SU-DHL-6 (cell line): ENCODE data around the gene ELP1.

Experiments
- H2AFZ ChIP-seq: fragments of 200-600 bp; sonication (generic); 2 replicates; pipeline ENCODE4 v1.6.1; 2014; ENCODE audit warnings: low read depth, mild to moderate bottlenecking, moderate library complexity, mixed read lengths, antibody characterized with exemption, low read length; ENCODE audit not compliant: severe bottlenecking
- H3F3A ChIP-seq: fragments of 200-600 bp; shearing (Covaris generic); 2 replicates; pipeline ENCODE4 v1.6.0; 2016; ENCODE audit warnings: antibody characterized with exemption, mild to moderate bottlenecking; ENCODE audit not compliant: insufficient read depth
- H3K27ac ChIP-seq: fragments of 200-600 bp; sonication (generic); 2 replicates; pipeline ENCODE4 v1.5.1; 2016; ENCODE audit warnings: low read depth, mild to moderate bottlenecking, low read length, moderate library complexity, mixed read lengths
- H3K27me3 ChIP-seq: fragments of 200-600 bp; sonication (generic), shearing (Covaris generic); 2 replicates; pipeline ENCODE4 v1.6.0; 2014; ENCODE audit warnings: mild to moderate bottlenecking, low read length
- H3K36me3 ChIP-seq: fragments of 200-600 bp; sonication (generic); 2 replicates; pipeline ENCODE4 v1.6.1; 2014; ENCODE audit warnings: mild to moderate bottlenecking, low read length, mixed read lengths
- H3K4me2 ChIP-seq: fragments of 300-600, 200-600 bp; shearing (Covaris generic), sonication (generic); 2 replicates; pipeline ENCODE4 v1.6.0; 2014; ENCODE audit warnings: low read length, low read depth, mild to moderate bottlenecking; ENCODE audit not compliant: poor library complexity, severe bottlenecking
- H3K4me3 ChIP-seq: fragments of 200-600 bp; sonication (generic); 2 replicates; pipeline ENCODE4 v1.5.1; 2014; ENCODE audit warnings: antibody characterized with exemption, low read length, mild to moderate bottlenecking, mixed read lengths; ENCODE audit not compliant: insufficient read depth, poor library complexity, severe bottlenecking
- H3K79me2 ChIP-seq: fragments of 200-600 bp; sonication (generic); 2 replicates; pipeline ENCODE4 v1.6.1; 2014; ENCODE audit warnings: mild to moderate bottlenecking, low read length, moderate library complexity; ENCODE audit not compliant: insufficient read depth
- H3K9ac ChIP-seq: fragments of 200-600 bp; sonication (generic); 2 replicates; pipeline ENCODE4 v1.7.0; 2014; ENCODE audit warnings: mild to moderate bottlenecking, low read length
- H3K9me2 ChIP-seq: fragments of 200-600 bp; sonication (generic); replicated peaks from 2 replicates; pipeline ENCODE4 v1.6.1; 2014; ENCODE audit warnings: low read length; ENCODE audit not compliant: insufficient read depth
- H3K9me3 ChIP-seq: fragments of 200-600 bp; sonication (generic); 2 replicates; pipeline ENCODE4 v1.6.1; 2014; ENCODE audit warnings: low read length, mixed read lengths; ENCODE audit not compliant: insufficient read depth
- H4K20me1 ChIP-seq: fragments of 200-600 bp; sonication (generic); 2 replicates; pipeline ENCODE4 v1.6.1; 2014; ENCODE audit warnings: low read depth, mild to moderate bottlenecking, antibody characterized with exemption, low read length, moderate library complexity, mixed read lengths
- CTCF ChIP-seq: fragments of 200-600 bp; sonication (generic); IDR thresholded peaks from one replicate; pipeline ENCODE4 v1.5.1; 2017; ENCODE audit warnings: antibody characterized with exemption, mild to moderate bottlenecking, low read length, moderate library complexity; ENCODE audit not compliant: insufficient read depth, poor library complexity, severe bottlenecking
- EZH2phosphoT487 ChIP-seq: fragments of 200-600 bp; sonication (generic), shearing (Covaris generic); conservative IDR thresholded peaks from 2 replicates; pipeline ENCODE4 v1.6.1; 2018; ENCODE audit warnings: mild to moderate bottlenecking, antibody characterized with exemption, low read length, moderate library complexity, mixed read lengths

Gene ELP1

GRCh38 chr9:108836781-108837180, 97.1 kb downstream of the ELP1 start:
- Histone ChIP-seq H3F3A (no peaks in the 10 kb centered on the region), H3K27ac (no peak overlapping the region), H3K9me3 (no peaks in the 10 kb centered on the region), H3K9me2 (no peaks in the 10 kb centered on the region), H3K36me3 (no peaks in the 10 kb centered on the region), H3K79me2 (no peaks in the 10 kb centered on the region), H3K4me2 (no peak overlapping the region), H2AFZ (no peak overlapping the region), H3K9ac (no peak overlapping the region), H3K4me3 (no peak overlapping the region), H4K20me1 (no peaks in the 10 kb centered on the region), H3K27me3 (no peaks in the 10 kb centered on the region)
- no peak for TF ChIP-seq EZH2phosphoT487

- Histone ChIP-seq H3K9me2 (no peaks in the 10 kb centered on the region), H3K27me3 (no peaks in the 10 kb centered on the region), H3K9ac (no peak overlapping the region), H3K79me2 (no peaks in the 10 kb centered on the region), H3K9me3 (no peaks in the 10 kb centered on the region), H3K4me3 (no peak overlapping the region), H4K20me1 (no peaks in the 10 kb centered on the region), H2AFZ (no peak overlapping the region), H3K4me2 (no peak overlapping the region), H3K27ac (no peak overlapping the region), H3F3A (no peaks in the 10 kb centered on the region), H3K36me3 (no peaks in the 10 kb centered on the region)
- TF ChIP-seq EZH2phosphoT487 (no peak), CTCF (no peak)
Measured at GRCh38 chr9:108836319-108836718, 97.6 kb downstream of the ELP1 start.

- Histone ChIP-seq H3K79me2 (no peaks in the 10 kb centered on the region), H3K27ac (no peak overlapping the region), H3K9me3 (no peaks in the 10 kb centered on the region), H4K20me1 (no peaks in the 10 kb centered on the region), H3K4me2 (no peak overlapping the region), H3K36me3 (no peaks in the 10 kb centered on the region), H3K9me2 (no peaks in the 10 kb centered on the region), H2AFZ (no peak overlapping the region), H3F3A (no peaks in the 10 kb centered on the region), H3K27me3 (no peaks in the 10 kb centered on the region), H3K4me3 (no peak overlapping the region), H3K9ac (no peak overlapping the region)
- TF ChIP-seq CTCF (no peak), EZH2phosphoT487 (no peak)
Measured at GRCh38 chr9:108835831-108836230, 98.1 kb downstream of the ELP1 start.

GRCh38 chr9:108834959-108835665, 98.8 kb downstream of the ELP1 start:
- no peak for TF ChIP-seq EZH2phosphoT487
- TF ChIP-seq CTCF, result no peak
- H3K9me3 ChIP-seq, result no peaks in the 10 kb centered on the region
- H3K79me2 ChIP-seq, result no peaks in the 10 kb centered on the region
- no peak overlapping the region for H3K4me2 ChIP-seq
- H3K27me3 ChIP-seq, result no peaks in the 10 kb centered on the region
- H3K36me3 ChIP-seq, result no peaks in the 10 kb centered on the region
- H4K20me1 ChIP-seq, result no peaks in the 10 kb centered on the region
- H3K9ac ChIP-seq, result no peak overlapping the region
- H3F3A ChIP-seq, result no peaks in the 10 kb centered on the region
- H3K9me2 ChIP-seq, result no peaks in the 10 kb centered on the region
- no peak overlapping the region for H3K4me3 ChIP-seq
- no peak overlapping the region for H2AFZ ChIP-seq
- H3K27ac ChIP-seq, result no peak overlapping the region
